HG03039 (cell line): Measurements from ENCODE around the gene APEH.
A peak's percentile ranks its signal among the peaks of the same experiment; 100 is the strongest.

ENCODE experiments used
- ATAC-seq: cut with Tn5 transposase; IDR thresholded peaks from one replicate; pipeline ENCODE4 v1.9.1; 2021; ENCODE audit warnings: mild to moderate bottlenecking, moderate library complexity; ENCODE audit not compliant: unreplicated experiment

APEH gene

DNA sequence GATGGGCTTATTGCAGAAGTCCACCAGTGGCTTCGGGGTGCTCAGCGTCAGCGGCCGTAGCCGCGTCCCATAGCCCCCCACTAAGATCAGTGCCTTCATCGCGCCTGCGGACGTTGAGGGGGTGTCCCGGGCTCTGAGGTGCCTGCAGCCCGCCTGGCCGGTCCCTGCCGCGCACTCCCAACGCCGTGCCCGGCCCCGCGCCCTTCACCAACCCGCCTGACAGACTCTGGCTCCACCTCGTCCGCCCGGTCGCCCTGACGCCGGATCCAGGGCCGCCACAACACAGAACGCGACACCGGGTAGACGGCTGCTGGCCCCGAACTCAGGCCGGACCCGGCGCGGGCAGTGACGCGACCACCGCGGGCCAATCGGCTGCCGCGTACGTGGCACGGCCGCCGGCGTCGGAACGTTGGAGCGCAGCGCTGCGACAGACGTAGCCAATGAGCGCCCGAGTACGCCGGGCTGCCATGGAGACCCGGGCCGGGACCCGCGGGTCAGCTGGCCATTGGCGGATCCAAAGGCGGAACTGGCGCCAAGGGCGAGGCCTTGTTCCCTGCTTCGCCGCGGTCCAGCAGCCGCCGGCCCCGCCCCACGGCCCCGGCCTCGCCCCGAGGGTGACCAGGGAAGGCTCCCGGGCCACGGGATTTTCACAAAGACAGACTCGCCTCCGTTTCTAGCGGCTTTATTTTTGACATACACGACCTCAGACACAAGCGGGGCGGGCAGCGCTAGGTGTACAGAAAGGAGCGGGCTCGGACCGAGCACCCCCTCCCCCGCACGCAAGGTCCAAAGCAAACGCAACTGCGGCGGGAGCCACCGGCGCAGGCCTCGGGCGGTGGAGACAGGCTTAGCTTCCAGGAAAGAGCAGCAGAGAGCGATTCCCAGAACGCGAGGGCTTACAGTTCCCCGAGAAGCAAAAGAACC lies 49.7 kb downstream of the APEH start, which contains the start of gene GMPPB:
Gene GMPPB (minus strand): TSS at position 324 of the 924 bp plus-strand sequence. CDS start 225 bp downstream, at position 99.
- ATAC-seq: peak; percentile 72

- no peak for ATAC-seq
Observed at GRCh38 chr3:49724586-49724985, 50.4 kb downstream of the APEH start.

GRCh38 chr3:49725906-49726681 lies 51.9 kb downstream of the APEH start:
- no peak for ATAC-seq

GRCh38 chr3:49727154-49727923 lies 53.2 kb downstream of the APEH start:
- ATAC-seq: no peak

GRCh38 chr3:49727924-49728361 lies 53.8 kb downstream of the APEH start:
- ATAC-seq: no peak

DNA sequence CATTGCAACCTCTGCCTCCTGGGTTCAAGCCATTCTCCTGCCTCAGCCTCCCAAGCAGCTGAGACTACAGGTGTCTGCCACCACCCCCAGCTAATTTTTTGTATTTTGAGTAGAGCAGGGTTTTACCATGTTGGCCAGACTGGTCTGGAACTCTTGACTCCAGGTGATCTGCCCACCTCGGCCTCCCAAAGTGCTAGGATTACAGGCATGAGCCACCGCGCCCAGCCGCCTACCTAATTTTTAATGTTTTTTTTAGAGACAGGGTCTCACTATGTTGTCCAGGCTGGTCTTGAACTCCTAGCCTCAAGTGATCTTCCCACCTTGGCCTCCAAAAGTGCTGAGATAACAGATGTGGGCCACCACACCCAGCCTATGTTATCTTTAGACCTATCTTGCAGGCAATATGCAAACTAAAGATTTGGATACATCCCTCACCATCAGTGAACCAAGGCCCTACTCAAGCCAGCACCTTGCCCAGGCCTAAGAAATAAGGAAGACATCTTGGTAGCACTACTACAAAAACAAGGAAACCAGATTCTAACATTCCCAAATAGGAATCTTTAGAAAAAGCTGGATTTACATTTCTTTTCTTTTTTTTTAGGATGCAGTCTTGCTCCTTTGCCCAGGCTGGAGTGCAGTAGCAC lies 55.9 kb downstream of the APEH start:
- ATAC-seq: no peak

DNA sequence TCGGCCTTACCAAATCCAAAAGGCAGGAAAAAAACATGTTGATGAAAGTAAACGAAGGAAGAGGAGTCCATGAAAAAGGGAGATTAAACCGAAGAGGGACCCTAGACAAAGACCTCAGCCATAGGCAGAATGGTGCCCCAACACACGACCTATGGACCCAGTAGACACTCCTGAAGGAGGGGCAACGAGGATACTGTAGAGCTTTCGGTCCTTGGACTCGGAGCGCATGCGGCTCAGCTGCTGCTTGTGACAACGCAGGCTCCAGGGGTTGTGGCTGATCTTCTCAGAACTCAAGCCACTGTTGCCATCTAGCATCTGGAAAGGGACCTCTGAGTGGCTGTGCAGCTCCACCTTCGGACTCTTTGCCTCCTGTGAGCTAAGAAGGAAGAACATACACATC lies 58.4 kb downstream of the APEH start:
- ATAC-seq: no peak

DNA sequence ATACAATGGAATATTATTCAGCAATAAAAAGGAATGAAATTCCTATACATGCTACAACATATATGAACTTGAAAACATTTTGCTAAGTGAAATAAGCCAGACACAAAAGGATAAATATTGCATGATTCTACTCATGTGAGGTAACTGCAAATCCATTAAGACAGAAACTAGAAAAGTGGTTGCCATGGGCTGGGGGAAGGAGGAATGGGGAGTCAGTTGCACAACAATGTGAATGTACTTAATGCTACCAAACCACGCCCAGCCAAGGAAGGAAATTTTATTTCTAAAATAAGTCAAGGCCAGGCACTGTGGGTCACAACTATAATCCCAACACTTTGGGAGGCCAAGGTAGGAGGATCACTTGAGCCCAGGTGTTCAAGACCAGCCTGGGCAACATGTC lies 59.4 kb downstream of the APEH start:
- no peak for ATAC-seq
